PC-3 (cell line): ENCODE data around the gene TMEM214. TPM values are rescaled to one million over a fixed set of nuclear protein-coding genes. Genes with fewer than 3 reads are reported as not detected.

Experiments used
- ATAC-seq: fragments of 200-7000 bp; cut with Tn5 transposase; 2 replicates; pipeline ENCODE4 v1.9.1; 2020; ENCODE audit warnings: mild to moderate bottlenecking, moderate library complexity
- BruUV-seq: library from RNA; stranded (reverse); fragments of 400-500 nt; replicated peaks from 2 replicates; lab custom pipeline; 2021; lab: Mats Ljungman, UMichigan
- CTCF ChIA-PET: fragments of 300-600 bp; sonication (Branson Sonifier 250); formaldehyde crosslinking; loops from one replicate; lab custom pipeline; 2022; ENCODE audit warnings: antibody characterized with exemption; lab: Charles Lee
- POLR2A ChIA-PET: fragments of 300-600 bp; sonication (Branson Sonifier 250); formaldehyde crosslinking; loops from one replicate; lab custom pipeline; 2022; ENCODE audit warnings: antibody characterized with exemption; ENCODE audit not compliant: unreplicated experiment; lab: Charles Lee
- DNase-seq: peaks from one replicate; pipeline ENCODE4 v3.0.0-alpha.2; 2015
- H2AFZ ChIP-seq: fragments of 300-600 bp; sonication (generic); 2 replicates; pipeline ENCODE4 v1.6.0; 2016; ENCODE audit warnings: antibody characterized with exemption, low read length
- H3F3A ChIP-seq: fragments of 300-600 bp; sonication (generic); one replicate; pipeline ENCODE4 v1.6.0; 2017; ENCODE audit warnings: antibody characterized with exemption, low read length, control low read depth, mild to moderate bottlenecking; ENCODE audit not compliant: unreplicated experiment
- H3K27ac ChIP-seq: fragments of 300-600 bp; sonication (generic); 2 replicates; pipeline ENCODE4 v1.5.1; 2016; ENCODE audit warnings: mild to moderate bottlenecking, low read length
- H3K27me3 ChIP-seq: fragments of 300-600 bp; sonication (generic); 2 replicates; pipeline ENCODE4 v1.6.1; 2016; ENCODE audit warnings: low read length, mixed read lengths
- H3K36me3 ChIP-seq: fragments of 300-600 bp; sonication (generic); 2 replicates; pipeline ENCODE4 v1.6.1; 2016; ENCODE audit warnings: low read depth, mixed run types, low read length, mixed read lengths
- H3K4me1 ChIP-seq: fragments of 300-600 bp; sonication (generic); 2 replicates; pipeline ENCODE4 v1.5.1; 2016; ENCODE audit warnings: low read length; ENCODE audit not compliant: insufficient read depth
- H3K4me2 ChIP-seq: fragments of 300-600 bp; sonication (generic); 2 replicates; pipeline ENCODE4 v1.6.0; 2016; ENCODE audit warnings: low read length
- H3K4me3 ChIP-seq: fragments of 300-600 bp; sonication (generic); 2 replicates; pipeline ENCODE4 v1.5.1; 2016; ENCODE audit warnings: mild to moderate bottlenecking, low read length, mixed read lengths
- H3K79me2 ChIP-seq: fragments of 300-600 bp; sonication (generic); 2 replicates; pipeline ENCODE4 v1.6.1; 2017; ENCODE audit warnings: low read length, mixed read lengths
- H3K9ac ChIP-seq: fragments of 300-600 bp; sonication (generic); 2 replicates; pipeline ENCODE4 v1.6.0; 2016; ENCODE audit warnings: mild to moderate bottlenecking, low read length
- H3K9me2 ChIP-seq: fragments of 300-600 bp; sonication (generic); replicated peaks from 2 replicates; pipeline ENCODE4 v1.6.1; 2016; ENCODE audit warnings: mixed run types, low read length, mixed read lengths
- H3K9me3 ChIP-seq: fragments of 300-600 bp; sonication (generic); 2 replicates; pipeline ENCODE4 v1.6.1; 2016; ENCODE audit warnings: low read length, mixed read lengths
- H4K20me1 ChIP-seq: fragments of 300-600 bp; sonication (generic); 2 replicates; pipeline ENCODE4 v1.6.1; 2016; ENCODE audit warnings: low read length, mixed read lengths
- EZH2 ChIP-seq: fragments of 300-600 bp; sonication (generic); IDR thresholded peaks from one replicate; pipeline ENCODE4 v1.6.1; 2017; ENCODE audit warnings: antibody characterized with exemption, mild to moderate bottlenecking, low read length; ENCODE audit not compliant: unreplicated experiment
- EZH2phosphoT487 ChIP-seq: fragments of 300-600 bp; sonication (generic); IDR thresholded peaks from 2 replicates; pipeline ENCODE4 v1.6.1; 2018; ENCODE audit warnings: mild to moderate bottlenecking, antibody characterized with exemption, low read length, borderline replicate concordance
- intact Hi-C: fragments of 100-400 bp; cut with micrococcal nuclease; formaldehyde crosslinking; loops from 2 replicates; pipeline ENCODE4 v1.9.0; 2023
- total RNA-seq: library from RNA; depleted of rRNA; stranded (reverse); fragments of >200 nt; gene quantifications from 2 replicates; pipeline ENCODE4 v1.2.3, GENCODE V29; 2014
- TF ChIP-seq, protein P1 (sequence below): fragments of 300-600 bp; sonication (generic); conservative IDR thresholded peaks from 2 replicates; pipeline ENCODE4 v1.5.1; 2017; ENCODE audit warnings: antibody characterized with exemption, low read depth, mild to moderate bottlenecking, low read length

TMEM214 gene
- total RNA-seq, 1 experiment from 2014 or later = 43.0 TPM

DNA sequence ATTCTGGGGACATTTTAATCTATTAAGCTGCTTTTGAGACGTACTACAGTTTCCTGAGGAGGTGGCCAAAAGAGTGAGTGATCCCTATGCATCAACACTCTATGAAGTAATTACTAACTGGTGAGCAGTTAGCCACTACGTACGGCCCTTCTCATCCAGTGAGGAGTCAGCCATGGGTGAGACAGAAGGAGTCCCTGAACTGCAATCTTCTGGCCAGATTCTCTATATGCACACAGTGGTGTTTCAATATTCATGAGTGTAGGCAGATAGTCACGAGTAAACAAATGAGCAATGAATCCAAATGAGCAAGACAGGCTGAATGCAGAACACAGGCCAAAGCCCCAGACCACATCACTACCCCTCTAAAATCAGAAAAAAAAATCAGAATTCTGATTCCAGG, 29.8 kb upstream of the TMEM214 start:
- ChIA-PET CTCF (no interaction called here), POLR2A (no interaction called here)
- H3F3A ChIP-seq = no peaks in the 10 kb centered on the region
- TF ChIP-seq EZH2phosphoT487 (no peak), EZH2 (no peak)
- TF ChIP-seq, protein P1, sequence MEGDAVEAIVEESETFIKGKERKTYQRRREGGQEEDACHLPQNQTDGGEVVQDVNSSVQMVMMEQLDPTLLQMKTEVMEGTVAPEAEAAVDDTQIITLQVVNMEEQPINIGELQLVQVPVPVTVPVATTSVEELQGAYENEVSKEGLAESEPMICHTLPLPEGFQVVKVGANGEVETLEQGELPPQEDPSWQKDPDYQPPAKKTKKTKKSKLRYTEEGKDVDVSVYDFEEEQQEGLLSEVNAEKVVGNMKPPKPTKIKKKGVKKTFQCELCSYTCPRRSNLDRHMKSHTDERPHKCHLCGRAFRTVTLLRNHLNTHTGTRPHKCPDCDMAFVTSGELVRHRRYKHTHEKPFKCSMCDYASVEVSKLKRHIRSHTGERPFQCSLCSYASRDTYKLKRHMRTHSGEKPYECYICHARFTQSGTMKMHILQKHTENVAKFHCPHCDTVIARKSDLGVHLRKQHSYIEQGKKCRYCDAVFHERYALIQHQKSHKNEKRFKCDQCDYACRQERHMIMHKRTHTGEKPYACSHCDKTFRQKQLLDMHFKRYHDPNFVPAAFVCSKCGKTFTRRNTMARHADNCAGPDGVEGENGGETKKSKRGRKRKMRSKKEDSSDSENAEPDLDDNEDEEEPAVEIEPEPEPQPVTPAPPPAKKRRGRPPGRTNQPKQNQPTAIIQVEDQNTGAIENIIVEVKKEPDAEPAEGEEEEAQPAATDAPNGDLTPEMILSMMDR = no peak
- H3K27me3 ChIP-seq = no peaks in the 10 kb centered on the region
- no peak overlapping the region for H2AFZ ChIP-seq
- no peaks in the 10 kb centered on the region for H4K20me1 ChIP-seq
- H3K79me2 ChIP-seq = no peaks in the 10 kb centered on the region
- no TSS peak for BruUV-seq
- no peaks in the 10 kb centered on the region for H3K36me3 ChIP-seq
- intact Hi-C loops = no loop called here
- H3K27ac ChIP-seq = no peak overlapping the region
- H3K9ac ChIP-seq = no peak overlapping the region
- peak; percentile 63 for ATAC-seq
- H3K4me3 ChIP-seq = no peak overlapping the region
- H3K9me3 ChIP-seq = no peaks in the 10 kb centered on the region
- DNase-seq = no peak
- H3K9me2 ChIP-seq = no peaks in the 10 kb centered on the region
- H3K4me2 ChIP-seq = no peak overlapping the region
- peaks cover 28% of the 10 kb centered on the region for H3K4me1 ChIP-seq

DNA sequence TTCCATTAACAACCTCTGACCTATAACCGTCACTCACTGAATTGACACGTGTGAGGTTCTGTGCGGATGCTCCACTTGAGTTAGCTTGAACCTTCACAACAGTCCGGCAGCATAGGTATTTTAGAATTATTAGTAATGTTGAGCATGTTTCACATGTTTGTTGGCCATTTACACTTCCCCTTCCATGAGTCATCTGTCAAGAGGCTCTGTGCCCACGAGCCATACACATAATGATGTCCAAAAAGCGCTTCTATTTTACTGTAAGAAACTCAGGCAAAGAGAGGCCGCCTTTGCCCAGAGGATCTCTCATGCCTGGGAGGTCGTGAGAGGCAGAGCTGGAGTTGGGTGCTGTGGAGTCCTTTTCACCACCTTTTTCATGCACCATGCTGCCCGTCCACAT, 28.9 kb upstream of the TMEM214 start:
- Histone ChIP-seq H3K9me3 (no peaks in the 10 kb centered on the region), H3K9ac (no peak overlapping the region), H2AFZ (no peak overlapping the region), H3K79me2 (no peaks in the 10 kb centered on the region), H3K4me3 (no peak overlapping the region), H3K4me2 (peak overlapping the region; percentile 28), H3K27ac (no peak overlapping the region), H3F3A (no peaks in the 10 kb centered on the region), H4K20me1 (no peaks in the 10 kb centered on the region), H3K36me3 (no peaks in the 10 kb centered on the region), H3K4me1 (peaks cover 28% of the 10 kb centered on the region), H3K9me2 (no peaks in the 10 kb centered on the region), H3K27me3 (no peaks in the 10 kb centered on the region)
- DNase-seq (peak; percentile 72), ATAC-seq (peak; percentile 80)
- BruUV-seq = no TSS peak
- POLR2A ChIA-PET = no interaction called here
- intact Hi-C loops = no loop called here
- CTCF ChIA-PET = no interaction called here
- TF ChIP-seq EZH2phosphoT487 = no peak
- TF ChIP-seq, protein P1 = no peak
- TF ChIP-seq EZH2 = no peak

DNA sequence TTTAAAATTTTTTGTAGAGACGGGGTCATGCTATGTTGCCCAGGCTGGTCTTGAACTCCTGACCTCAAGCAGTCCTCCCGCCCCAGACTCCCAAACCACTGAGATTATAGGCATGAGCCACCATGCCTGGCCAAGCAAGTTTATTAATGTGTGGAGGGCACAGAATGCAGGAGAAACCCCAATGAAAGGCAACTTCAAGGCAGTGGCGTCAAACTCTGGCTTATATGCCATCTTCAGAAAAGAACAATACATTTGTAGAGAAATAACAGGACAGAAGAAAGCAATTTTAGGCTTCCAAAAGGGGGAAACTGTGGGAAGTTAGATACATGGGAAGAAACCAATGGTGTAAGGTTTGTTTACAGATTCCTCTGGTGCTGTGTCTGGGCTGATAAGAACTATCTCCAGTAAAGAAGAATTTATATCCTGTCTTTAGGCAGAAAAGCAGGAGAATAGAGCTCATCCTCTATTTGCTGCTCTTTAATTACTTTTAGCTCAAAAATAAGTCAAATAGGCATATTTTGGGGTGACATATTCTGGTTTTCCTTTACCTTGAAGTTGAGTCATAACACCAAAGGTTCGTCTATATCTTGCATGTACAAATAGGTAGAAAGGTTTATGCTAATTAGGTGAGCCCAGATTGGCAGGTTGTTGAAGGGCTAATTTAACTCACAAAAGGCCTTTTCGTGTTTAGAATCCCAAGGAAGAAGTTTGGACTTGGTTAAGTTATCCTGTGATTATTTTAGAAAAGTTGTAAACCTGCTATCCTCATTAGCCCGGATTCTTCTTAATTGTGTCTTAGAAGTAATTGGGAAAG, 26.0 kb upstream of the TMEM214 start:
- Histone ChIP-seq H3K9me2 (no peaks in the 10 kb centered on the region), H3K79me2 (no peaks in the 10 kb centered on the region), H3K4me2 (no peak overlapping the region), H3K27ac (no peak overlapping the region), H3K27me3 (no peaks in the 10 kb centered on the region), H2AFZ (no peak overlapping the region), H4K20me1 (no peaks in the 10 kb centered on the region), H3K9me3 (no peaks in the 10 kb centered on the region), H3K36me3 (no peaks in the 10 kb centered on the region), H3K4me3 (no peak overlapping the region), H3K9ac (no peak overlapping the region), H3F3A (no peaks in the 10 kb centered on the region), H3K4me1 (peaks cover 45% of the 10 kb centered on the region)
- TF ChIP-seq, protein P1 = no peak
- TF ChIP-seq EZH2 (no peak), EZH2phosphoT487 (no peak)
- POLR2A ChIA-PET = interaction anchor here (0.5 kb wide), 1 partner anchor 9 kb away, joined by 3 read pairs; no protein-coding TSS in a partner anchor
- ATAC-seq = no peak
- BruUV-seq = no TSS peak
- DNase-seq = no peak
- CTCF ChIA-PET = no interaction called here
- intact Hi-C loops = no loop called here
